ENCODE data around the gene DCAF4L1.

Gene DCAF4L1

GRCh38 chr4:41935652-41936021 is 45.9 kb upstream of the DCAF4L1 start:
- H3K4me3 ChIP-seq (ENCODE audit: low read depth, low read length), result peak overlapping the region; percentile 97
- in situ Hi-C loops (cut with HindIII; ENCODE audit: low pct_ligation_motif_present, low sequenced_read_pairs), result no loop called here
- H3K27ac ChIP-seq, result peak overlapping the region; percentile 66
- H3K27me3 ChIP-seq (replicated peaks), result no peaks in the 10 kb centered on the region
- DNase-seq, result no peak
- peaks cover 11% of the 10 kb centered on the region for H3K36me3 ChIP-seq (replicated peaks)
- no peak for TF ChIP-seq CTCF (IDR thresholded peaks at IDR 0.05; ENCODE audit: low read depth, low read length, missing control alignments)

GRCh38 chr4:41939016-41939626 is 42.4 kb upstream of the DCAF4L1 start:
- TF ChIP-seq CTCF (IDR thresholded peaks at IDR 0.05; ENCODE audit: low read depth, low read length, missing control alignments), result no peak

GRCh38 chr4:41940834-41941233 is 40.7 kb upstream of the DCAF4L1 start:
- in situ Hi-C loops (cut with HindIII; ENCODE audit: low pct_ligation_motif_present, low sequenced_read_pairs), result no loop called here
- Histone ChIP-seq H3K36me3 (replicated peaks) (peaks cover 17% of the 10 kb centered on the region), H3K4me3 (ENCODE audit: low read depth, low read length) (no peak overlapping the region), H3K27me3 (replicated peaks) (no peaks in the 10 kb centered on the region), H3K27ac (no peak overlapping the region)
- no peak for TF ChIP-seq CTCF (IDR thresholded peaks at IDR 0.05; ENCODE audit: low read depth, low read length, missing control alignments)
- DNase-seq, result no peak

More at GRCh38 chr4:41939016-41939626, 42.4 kb upstream of the DCAF4L1 start:
- no peak overlapping the region for H3K27ac ChIP-seq
- no peak for DNase-seq
- in situ Hi-C loops (cut with HindIII; ENCODE audit: low pct_ligation_motif_present, low sequenced_read_pairs), result no loop called here
- H3K27me3 ChIP-seq (replicated peaks), result no peaks in the 10 kb centered on the region
- no peak overlapping the region for H3K4me3 ChIP-seq (ENCODE audit: low read depth, low read length)
- H3K36me3 ChIP-seq (replicated peaks), result peaks cover 18% of the 10 kb centered on the region

GRCh38 chr4:41943506-41943905 is 38.0 kb upstream of the DCAF4L1 start:
- H3K36me3 ChIP-seq (replicated peaks), result peaks cover 17% of the 10 kb centered on the region
- no peak for TF ChIP-seq CTCF (IDR thresholded peaks at IDR 0.05; ENCODE audit: low read depth, low read length, missing control alignments)
- no peak overlapping the region for H3K27ac ChIP-seq
- no peak overlapping the region for H3K4me3 ChIP-seq (ENCODE audit: low read depth, low read length)
- DNase-seq, result no peak
- in situ Hi-C loops (cut with HindIII; ENCODE audit: low pct_ligation_motif_present, low sequenced_read_pairs), result no loop called here
- no peaks in the 10 kb centered on the region for H3K27me3 ChIP-seq (replicated peaks)

- peaks cover 15% of the 10 kb centered on the region for H3K36me3 ChIP-seq (replicated peaks)
- H3K27ac ChIP-seq, result no peak overlapping the region
- no peak for DNase-seq
- H3K4me3 ChIP-seq (ENCODE audit: low read depth, low read length), result no peak overlapping the region
- no peaks in the 10 kb centered on the region for H3K27me3 ChIP-seq (replicated peaks)
- no peak for TF ChIP-seq CTCF (IDR thresholded peaks at IDR 0.05; ENCODE audit: low read depth, low read length, missing control alignments)
- in situ Hi-C loops (cut with HindIII; ENCODE audit: low pct_ligation_motif_present, low sequenced_read_pairs), result no loop called here
Measured at GRCh38 chr4:41944089-41944488, 37.5 kb upstream of the DCAF4L1 start.

GRCh38 chr4:41949531-41949930 is 32.0 kb upstream of the DCAF4L1 start:
- no peak overlapping the region for H3K4me3 ChIP-seq (ENCODE audit: low read depth, low read length)
- no peak for DNase-seq
- in situ Hi-C loops (cut with HindIII; ENCODE audit: low pct_ligation_motif_present, low sequenced_read_pairs), result no loop called here
- TF ChIP-seq CTCF (IDR thresholded peaks at IDR 0.05; ENCODE audit: low read depth, low read length, missing control alignments), result no peak
- H3K27me3 ChIP-seq (replicated peaks), result no peaks in the 10 kb centered on the region
- peaks cover 24% of the 10 kb centered on the region for H3K36me3 ChIP-seq (replicated peaks)
- no peak overlapping the region for H3K27ac ChIP-seq

Measured in brain microvascular endothelial cell (primary cell).